Mesangial cell (primary cell): ENCODE results near the gene GRHPR. TPM values are rescaled to one million over a fixed set of nuclear protein-coding genes. Genes with fewer than 3 reads are reported as not detected.

Source experiments
- total RNA-seq: library from RNA; depleted of rRNA; stranded (reverse); fragments of >200 nt; gene quantifications from 2 replicates; pipeline ENCODE4 v1.2.3, GENCODE V29; 2015

Gene GRHPR
- total RNA-seq, result 142 and 160 TPM in 2 replicates

DNA sequence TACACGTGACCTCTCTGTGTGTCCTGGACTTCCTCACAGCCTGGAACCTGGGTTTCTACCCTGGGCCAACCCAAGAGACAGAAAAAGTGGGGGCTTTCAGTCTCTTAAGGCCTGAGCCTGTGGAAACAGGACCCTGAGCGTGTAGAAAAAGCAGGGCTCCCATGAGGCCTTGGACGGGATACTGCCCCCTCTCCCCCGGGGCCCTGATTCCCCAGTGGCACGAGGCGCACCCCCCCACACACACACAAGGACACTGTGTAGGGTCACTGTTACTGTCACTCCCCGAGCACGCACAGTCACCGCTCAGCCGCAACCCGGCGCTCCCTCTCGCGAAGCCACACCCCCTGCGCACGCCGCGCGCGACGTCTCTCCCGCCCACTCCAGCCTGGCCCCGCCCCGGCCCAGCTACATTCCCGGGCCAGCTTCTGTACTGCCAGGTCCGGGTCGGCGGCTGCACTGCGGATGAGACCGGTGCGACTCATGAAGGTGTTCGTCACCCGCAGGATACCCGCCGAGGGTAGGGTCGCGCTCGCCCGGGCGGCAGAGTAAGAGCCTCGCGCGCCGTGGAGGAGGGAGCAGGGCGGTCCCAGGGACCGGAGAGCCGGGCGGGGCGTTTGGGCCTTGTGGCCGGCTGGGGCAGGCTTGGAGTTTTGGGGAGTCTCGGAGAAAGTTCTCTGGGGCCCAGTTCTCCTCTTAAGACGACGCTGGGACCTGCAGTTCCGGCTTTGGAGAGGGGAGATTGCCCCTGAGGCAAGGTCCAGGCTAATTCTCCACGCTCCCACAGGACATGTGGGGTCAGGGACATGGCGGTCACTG lies at the start of gene GRHPR:
Gene GRHPR, plus strand, starts transcription at position 408 of the 816 bp plus-strand sequence. Its CDS starts 55 bp downstream, at position 463.

DNA sequence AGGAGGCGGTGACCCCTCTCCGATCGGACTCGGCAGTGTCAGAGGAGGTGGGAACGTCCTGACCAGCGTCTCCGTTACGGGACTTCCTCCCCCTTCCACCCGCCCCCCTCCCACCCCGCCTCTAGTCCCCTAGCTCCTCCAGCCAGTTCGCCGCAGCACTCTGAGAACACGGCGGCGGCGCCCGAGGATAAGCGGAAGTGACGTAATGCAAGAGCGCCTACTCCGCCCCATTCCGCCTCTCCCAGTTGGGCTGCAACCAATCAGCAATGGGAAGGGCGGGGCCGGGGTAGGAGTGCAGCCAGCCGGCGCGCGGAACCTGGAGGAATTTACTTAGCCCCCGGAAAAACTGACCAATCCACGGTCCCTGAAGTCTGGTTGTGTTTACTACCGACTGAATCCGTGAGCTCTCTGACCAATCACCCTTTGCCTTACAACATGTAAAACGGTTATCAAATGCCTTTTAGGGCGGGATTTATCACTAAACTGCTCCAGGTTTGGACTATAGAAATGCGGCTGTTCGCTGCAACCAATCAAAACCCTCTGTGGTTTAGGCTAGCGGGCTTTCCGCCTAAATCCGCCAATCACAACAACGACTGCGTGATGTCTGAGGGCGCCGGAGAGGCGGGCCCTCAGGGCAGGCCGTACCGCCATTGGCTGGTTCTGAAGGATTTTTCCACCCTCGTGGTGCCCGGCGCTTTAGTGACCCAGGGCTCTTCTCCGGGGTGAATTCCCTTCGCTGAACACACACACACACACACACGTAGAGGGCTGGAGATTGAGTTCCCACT lies 42.9 kb downstream of the GRHPR start, which contains the start of gene ZBTB5:
Gene ZBTB5, minus strand, starts transcription at position 202 of the 788 bp plus-strand sequence. CDS start 22,899 bp downstream, outside the sequence.

DNA sequence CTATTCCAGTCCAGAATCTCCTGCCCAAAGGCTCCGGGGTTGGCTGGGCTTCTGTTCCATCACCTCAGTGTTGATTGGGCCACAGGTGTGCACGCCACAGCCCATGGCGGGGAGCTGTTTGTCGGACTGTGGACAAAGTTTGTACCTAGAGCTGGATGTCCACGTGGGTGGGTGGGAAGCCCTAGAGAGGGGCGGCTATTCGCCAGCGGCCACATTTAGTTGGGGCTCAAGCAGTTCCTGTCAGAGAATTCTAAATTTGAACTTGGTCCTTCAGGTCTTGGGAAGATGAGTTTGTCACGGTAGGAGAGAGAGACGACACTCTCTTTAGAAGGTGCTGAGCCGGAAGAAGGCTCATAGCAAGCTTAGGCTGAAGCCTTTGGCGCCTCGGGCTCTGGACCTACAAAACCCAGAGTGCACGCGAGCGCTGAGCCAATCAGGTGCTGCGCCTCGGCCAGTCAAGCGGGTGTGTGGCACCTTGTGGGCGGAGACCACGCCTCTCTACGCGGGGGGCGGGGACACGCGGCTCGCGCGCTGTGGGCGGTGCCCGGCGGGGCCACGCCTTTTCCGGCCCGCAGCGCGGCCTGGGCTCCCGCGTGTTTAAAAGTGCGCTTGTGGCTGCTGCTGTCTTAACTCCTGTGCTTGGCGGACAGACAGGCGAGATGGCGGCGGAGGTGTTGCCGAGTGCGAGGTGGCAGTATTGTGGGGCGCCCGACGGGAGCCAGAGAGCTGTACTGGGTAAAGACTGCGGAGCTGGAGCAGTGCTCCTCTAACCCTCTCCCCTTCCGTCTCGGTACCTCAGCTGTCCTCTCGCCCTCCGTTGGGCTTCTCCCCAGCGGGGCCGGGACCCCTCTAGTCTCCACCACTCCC lies 63.1 kb downstream of the GRHPR start, which contains the start of gene POLR1E:
Gene POLR1E, plus strand, starts transcription at position 560 of the 867 bp plus-strand sequence. Its CDS starts 100 bp downstream, at position 660.

Other genes with a start within 250 kb of the GRHPR start
- 9.3 and 15.3 TPM in 2 replicates for gene ZBTB5, start 42.8 kb downstream of the GRHPR start, total RNA-seq
- 19.5 and 28.2 TPM in 2 replicates for gene POLR1E, start 63.3 kb downstream of the GRHPR start, total RNA-seq
- gene FBXO10, start 153.7 kb downstream of the GRHPR start, total RNA-seq, result 7.5 and 12.4 TPM in 2 replicates
- 98.8 and 198 TPM in 2 replicates for gene TOMM5, start 169.9 kb downstream of the GRHPR start, total RNA-seq
- under 0.01 TPM in 1 of 2 replicates, not detected in the other for gene FRMPD1, start 228.3 kb downstream of the GRHPR start, total RNA-seq